Measurements from ENCODE around the gene KMT2A. TPM values are rescaled to one million over a fixed set of nuclear protein-coding genes. Genes with fewer than 3 reads are reported as not detected.

The KMT2A gene
- total and polyA plus RNA-seq, 10 of the 15 experiments (the other 5 are each of a cell fraction or from before 2014, with no cell fraction given) = 6.1 to 56.9 (median 25.4) TPM

DNA sequence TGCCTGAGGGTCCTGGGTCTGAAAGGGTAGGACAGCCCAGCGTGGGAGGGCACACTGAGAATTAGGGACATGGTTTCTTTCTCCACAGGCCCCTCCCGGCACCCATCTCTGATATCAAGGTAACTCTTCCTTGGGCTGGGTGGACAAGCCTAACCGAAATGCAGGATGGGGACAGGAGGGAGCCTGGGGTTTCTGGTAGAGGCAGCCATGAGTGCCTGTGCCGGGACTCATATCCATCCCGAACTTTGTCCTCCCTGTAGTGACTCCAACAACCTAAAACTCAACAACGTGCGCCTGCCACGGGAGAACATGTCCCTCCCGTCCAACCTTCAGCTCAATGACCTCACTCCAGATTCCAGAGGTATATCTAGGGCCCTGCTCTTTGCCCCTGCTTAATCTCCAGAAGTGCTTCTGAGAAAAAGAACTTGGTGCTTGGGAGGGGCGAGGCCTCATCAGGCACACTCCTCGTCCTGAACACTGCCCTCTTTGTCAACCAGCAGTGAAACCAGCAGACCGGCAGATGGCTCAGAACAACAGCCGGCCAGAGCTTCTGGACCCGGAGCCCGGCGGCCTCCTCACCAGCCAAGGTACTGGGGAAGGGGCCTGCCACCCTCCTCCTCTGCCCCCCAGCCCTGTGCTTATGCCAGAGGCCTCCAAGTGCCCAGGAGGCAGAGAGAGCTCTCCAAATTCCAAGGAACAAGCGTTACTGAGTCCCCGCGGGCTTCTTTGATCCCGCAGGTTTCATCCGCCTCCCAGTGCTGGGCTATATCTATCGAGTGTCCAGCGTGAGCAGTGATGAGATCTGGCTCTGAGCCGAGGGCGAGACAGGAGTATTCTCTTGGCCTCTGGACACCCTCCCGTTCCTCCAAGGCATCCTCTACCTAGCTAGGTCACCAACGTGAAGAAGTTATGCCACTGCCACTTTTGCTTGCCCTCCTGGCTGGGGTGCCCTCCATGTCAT, 97.8 kb downstream of the KMT2A start:
- intact Hi-C loops (cut with micrococcal nuclease; ENCODE audit: unreplicated experiment) (loop anchor here (5.0 kb wide), 1 partner anchor 33 kb away; the partner anchor contains the start of gene IFT46), in situ Hi-C loops (cut with MboI) (no loop called here)
- H2AFZ ChIP-seq (ENCODE audit: control insufficient read depth, low read depth, low read length) = no peak overlapping the region
- no peaks in the 10 kb centered on the region for H3K27me3 ChIP-seq (replicated peaks in 1 of 2; ENCODE audit: control insufficient read depth in 2 of 2, insufficient read depth in 2 of 2, low read length in 1 of 2)
- CTCF ChIA-PET = no interaction called here
- no peak overlapping the region for H3K4me3 ChIP-seq
- POLR2A ChIA-PET = no interaction called here
- H3K4me2 ChIP-seq (ENCODE audit: control insufficient read depth, insufficient read depth) = no peak overlapping the region
- 73% methylated on average over 26 of the region's 27 CpGs for WGBS (ENCODE audit: insufficient coverage, insufficient replicate concordance, low lambda C conversion rate, missing lambda C conversion rate)
- SMC1A ChIA-PET (ENCODE audit: uncharacterized antibody, unreplicated experiment) = no interaction called here
- no peak overlapping the region for H3K27ac ChIP-seq (ENCODE audit: control insufficient read depth, insufficient read depth)
- BruUV-seq (replicated peaks) = no TSS peak
- no peak overlapping the region for H3K9ac ChIP-seq (ENCODE audit: control insufficient read depth, insufficient read depth, low read length)
- 0 out of 2 replicates have a peak, but pooled peaks cover 3% of the 10 kb centered on the region for H3K4me1 ChIP-seq (ENCODE audit: control insufficient read depth, insufficient read depth, low read length)
- ATAC-seq (no peak), DNase-seq (ENCODE audit: low read depth, low spot score) (no peak), FAIRE-seq (no peak)
- H3K36me3 ChIP-seq (ENCODE audit: control insufficient read depth in 2 of 2, insufficient read depth in 2 of 2, low read length in 1 of 2) = no peaks in the 10 kb centered on the region
- RAD21 ChIA-PET (ENCODE audit: unreplicated experiment) = no interaction called here
- H3K79me2 ChIP-seq (ENCODE audit: control insufficient read depth, insufficient read depth, low read length) = no peaks in the 10 kb centered on the region
- no peaks in the 10 kb centered on the region; the same call in 1 of the 2 replicates for H4K20me1 ChIP-seq (ENCODE audit: control insufficient read depth, insufficient read depth)
- H3K9me3 ChIP-seq (replicated peaks; ENCODE audit: control insufficient read depth, insufficient read depth, low read length) = no peaks in the 10 kb centered on the region
- no peak for TF ChIP-seq NR2C1 (IDR thresholded peaks at IDR 0.05)
- TF ChIP-seq, protein P1, sequence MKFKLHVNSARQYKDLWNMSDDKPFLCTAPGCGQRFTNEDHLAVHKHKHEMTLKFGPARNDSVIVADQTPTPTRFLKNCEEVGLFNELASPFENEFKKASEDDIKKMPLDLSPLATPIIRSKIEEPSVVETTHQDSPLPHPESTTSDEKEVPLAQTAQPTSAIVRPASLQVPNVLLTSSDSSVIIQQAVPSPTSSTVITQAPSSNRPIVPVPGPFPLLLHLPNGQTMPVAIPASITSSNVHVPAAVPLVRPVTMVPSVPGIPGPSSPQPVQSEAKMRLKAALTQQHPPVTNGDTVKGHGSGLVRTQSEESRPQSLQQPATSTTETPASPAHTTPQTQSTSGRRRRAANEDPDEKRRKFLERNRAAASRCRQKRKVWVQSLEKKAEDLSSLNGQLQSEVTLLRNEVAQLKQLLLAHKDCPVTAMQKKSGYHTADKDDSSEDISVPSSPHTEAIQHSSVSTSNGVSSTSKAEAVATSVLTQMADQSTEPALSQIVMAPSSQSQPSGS (IDR thresholded peaks at IDR 0.05; ENCODE audit: low read length) = no peak
- no peak for TF ChIP-seq BHLHE40 (IDR thresholded peaks at IDR 0.05; ENCODE audit: borderline replicate concordance in 1 of 2, low read depth in 2 of 2, low read length in 1 of 2)
- no peak for TF ChIP-seq BRCA1 (IDR thresholded peaks at IDR 0.05; ENCODE audit: low read depth, low read length)
- no peak for TF ChIP-seq ZBED1 (IDR thresholded peaks at IDR 0.05; ENCODE audit: borderline replicate concordance)
- TF ChIP-seq ZNF207 (IDR thresholded peaks at IDR 0.05; ENCODE audit: borderline replicate concordance) = no peak
- no peak for TF ChIP-seq ZBTB4 (CRISPR knock-in tag; IDR thresholded peaks at IDR 0.05)
- no peak for TF ChIP-seq TAF1 (IDR thresholded peaks at IDR 0.05; ENCODE audit: borderline replicate concordance, low read depth, low read length)
- no peak for TF ChIP-seq POLR2AphosphoS2 (IDR thresholded peaks at IDR 0.05; ENCODE audit: low read depth, low read length)
- no peak for TF ChIP-seq SPI1 (IDR thresholded peaks at IDR 0.05; ENCODE audit: borderline replicate concordance, insufficient read depth, low read depth, low read length)
- no peak for TF ChIP-seq TBL1XR1 (IDR thresholded peaks at IDR 0.05; ENCODE audit: low read depth, low read length)
- no peak for TF ChIP-seq BCL11A (IDR thresholded peaks at IDR 0.05; ENCODE audit: low read depth, low read length)
- TF ChIP-seq, protein P2, sequence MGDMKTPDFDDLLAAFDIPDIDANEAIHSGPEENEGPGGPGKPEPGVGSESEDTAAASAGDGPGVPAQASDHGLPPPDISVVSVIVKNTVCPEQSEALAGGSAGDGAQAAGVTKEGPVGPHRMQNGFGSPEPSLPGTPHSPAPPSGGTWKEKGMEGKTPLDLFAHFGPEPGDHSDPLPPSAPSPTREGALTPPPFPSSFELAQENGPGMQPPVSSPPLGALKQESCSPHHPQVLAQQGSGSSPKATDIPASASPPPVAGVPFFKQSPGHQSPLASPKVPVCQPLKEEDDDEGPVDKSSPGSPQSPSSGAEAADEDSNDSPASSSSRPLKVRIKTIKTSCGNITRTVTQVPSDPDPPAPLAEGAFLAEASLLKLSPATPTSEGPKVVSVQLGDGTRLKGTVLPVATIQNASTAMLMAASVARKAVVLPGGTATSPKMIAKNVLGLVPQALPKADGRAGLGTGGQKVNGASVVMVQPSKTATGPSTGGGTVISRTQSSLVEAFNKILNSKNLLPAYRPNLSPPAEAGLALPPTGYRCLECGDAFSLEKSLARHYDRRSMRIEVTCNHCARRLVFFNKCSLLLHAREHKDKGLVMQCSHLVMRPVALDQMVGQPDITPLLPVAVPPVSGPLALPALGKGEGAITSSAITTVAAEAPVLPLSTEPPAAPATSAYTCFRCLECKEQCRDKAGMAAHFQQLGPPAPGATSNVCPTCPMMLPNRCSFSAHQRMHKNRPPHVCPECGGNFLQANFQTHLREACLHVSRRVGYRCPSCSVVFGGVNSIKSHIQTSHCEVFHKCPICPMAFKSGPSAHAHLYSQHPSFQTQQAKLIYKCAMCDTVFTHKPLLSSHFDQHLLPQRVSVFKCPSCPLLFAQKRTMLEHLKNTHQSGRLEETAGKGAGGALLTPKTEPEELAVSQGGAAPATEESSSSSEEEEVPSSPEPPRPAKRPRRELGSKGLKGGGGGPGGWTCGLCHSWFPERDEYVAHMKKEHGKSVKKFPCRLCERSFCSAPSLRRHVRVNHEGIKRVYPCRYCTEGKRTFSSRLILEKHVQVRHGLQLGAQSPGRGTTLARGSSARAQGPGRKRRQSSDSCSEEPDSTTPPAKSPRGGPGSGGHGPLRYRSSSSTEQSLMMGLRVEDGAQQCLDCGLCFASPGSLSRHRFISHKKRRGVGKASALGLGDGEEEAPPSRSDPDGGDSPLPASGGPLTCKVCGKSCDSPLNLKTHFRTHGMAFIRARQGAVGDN (IDR thresholded peaks at IDR 0.05) = no peak
- TF ChIP-seq MEF2B (IDR thresholded peaks at IDR 0.05; ENCODE audit: partially characterized antibody, poor library complexity, severe bottlenecking) = no peak
